IPS-15b (cell line): Measurements from ENCODE around the gene TPPP2.
"Not testable (repeated sequence)": the region's sequence is repeated elsewhere in the genome, so short reads cannot be mapped to it uniquely, and the experiment has no call there.

Source experiments
- H3K27me3 ChIP-seq: one replicate; pipeline ENCODE4 v1.6.1; 2013; ENCODE audit warnings: low read length; ENCODE audit not compliant: control insufficient read depth, insufficient read depth
- H3K36me3 ChIP-seq: one replicate; pipeline ENCODE4 v1.6.1; 2013; ENCODE audit warnings: low read length; ENCODE audit not compliant: control insufficient read depth, insufficient read depth
- H3K4me1 ChIP-seq: one replicate; pipeline ENCODE4 v1.6.1; 2013; ENCODE audit warnings: mild to moderate bottlenecking, low read length; ENCODE audit not compliant: control insufficient read depth, insufficient read depth
- H3K4me3 ChIP-seq: one replicate; pipeline ENCODE4 v1.5.1; 2013; ENCODE audit warnings: low read depth, low read length
- H3K9ac ChIP-seq: one replicate; pipeline ENCODE4 v1.6.1; 2013; ENCODE audit warnings: low read depth, mild to moderate bottlenecking, low read length
- H3K9me3 ChIP-seq: one replicate; pipeline ENCODE4 v1.6.1; 2013; ENCODE audit warnings: mild to moderate bottlenecking, low read length; ENCODE audit not compliant: control insufficient read depth, insufficient read depth

The TPPP2 gene

DNA sequence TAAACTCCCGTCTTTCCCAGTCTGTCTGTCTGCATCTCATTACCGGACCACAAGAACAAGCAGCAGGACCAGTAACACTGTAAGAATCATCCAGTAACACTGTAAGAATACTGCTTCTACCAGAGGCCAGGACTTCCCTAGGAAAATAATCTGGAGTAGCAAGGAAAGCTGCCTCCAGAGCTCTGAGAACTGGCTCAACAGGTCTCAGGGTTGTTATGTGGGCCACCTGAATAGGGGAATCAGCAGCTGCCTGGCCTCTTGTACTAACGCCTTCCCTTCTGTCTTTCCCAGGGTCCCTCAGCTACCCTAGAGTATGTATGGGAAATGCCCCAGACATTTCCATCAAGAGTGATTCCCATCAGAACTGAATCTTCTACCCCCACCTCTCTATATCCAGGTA is 31.9 kb upstream of the TPPP2 start:
- H3K9ac ChIP-seq = no peak overlapping the region
- H3K27me3 ChIP-seq = no peaks in the 10 kb centered on the region
- H3K4me1 ChIP-seq = peaks cover 5% of the 10 kb centered on the region
- no peaks in the 10 kb centered on the region for H3K9me3 ChIP-seq
- no peak overlapping the region for H3K4me3 ChIP-seq
- peaks cover 27% of the 10 kb centered on the region for H3K36me3 ChIP-seq

DNA sequence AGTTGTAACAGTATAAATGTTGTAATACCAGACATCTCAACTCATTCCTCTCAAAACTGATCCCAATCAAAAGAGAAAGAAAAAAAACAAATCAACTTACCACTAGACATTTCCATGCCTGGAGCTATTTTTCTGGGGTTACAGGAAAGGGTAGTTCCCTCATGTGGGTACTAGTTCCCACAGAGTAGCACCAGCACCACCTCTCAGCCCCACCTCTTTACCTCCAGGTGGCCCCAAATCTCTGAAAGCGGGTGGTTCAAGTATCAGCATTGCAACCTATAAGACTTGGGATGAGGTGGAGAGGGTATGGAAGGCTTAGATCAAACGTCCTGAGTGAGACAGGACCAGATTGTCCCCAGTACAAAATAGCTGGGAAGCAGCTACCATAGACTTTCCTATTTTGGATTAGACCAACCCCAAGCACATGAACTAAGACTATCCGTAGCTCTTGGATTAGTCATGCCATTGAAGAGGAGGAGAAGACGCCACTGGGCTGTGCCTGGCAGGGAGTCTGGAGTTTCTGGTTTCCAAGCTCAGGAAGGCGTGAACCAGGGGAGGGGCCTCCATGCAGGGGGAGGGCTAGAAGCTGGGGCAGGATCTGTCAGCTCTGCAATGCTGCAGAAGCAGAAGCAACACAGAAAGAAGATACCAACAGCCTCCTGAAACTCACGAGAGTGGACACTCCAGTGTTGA is 31.2 kb upstream of the TPPP2 start, which contains the start of gene SLC39A2:
TSS of gene SLC39A2 (plus strand) at position 620 of the 693 bp plus-strand sequence. CDS start 154 bp downstream, outside the sequence.
- Histone ChIP-seq H3K4me3 (no peak within 1 kb of the TSS), H3K9ac (no peak within 1 kb of the TSS), H3K36me3 (peaks cover 27% of the 10 kb centered on the region), H3K27me3 (no peaks in the 10 kb centered on the region), H3K4me1 (peaks cover 5% of the 10 kb centered on the region), H3K9me3 (no peaks in the 10 kb centered on the region)

DNA sequence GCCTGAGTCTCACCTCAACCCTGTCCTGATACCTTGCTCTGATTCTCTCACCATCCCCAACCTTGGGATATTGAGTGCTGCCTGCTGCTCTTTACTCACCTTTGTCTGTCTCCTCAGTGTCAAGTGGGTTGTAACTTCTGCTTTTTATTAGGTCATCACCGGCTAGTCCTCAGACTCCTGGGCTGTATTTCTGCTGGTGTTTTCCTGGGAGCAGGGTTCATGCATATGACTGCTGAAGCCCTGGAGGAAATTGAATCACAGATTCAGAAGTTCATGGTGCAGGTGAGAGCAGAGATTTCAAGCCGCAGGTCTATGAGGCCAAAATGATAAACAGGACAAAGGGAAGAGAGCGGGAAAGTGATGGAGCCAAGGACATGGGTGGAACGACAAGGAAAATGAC is 30.4 kb upstream of the TPPP2 start:
- H3K27me3 ChIP-seq = no peaks in the 10 kb centered on the region
- H3K4me3 ChIP-seq = no peak overlapping the region
- no peak overlapping the region for H3K9ac ChIP-seq
- peaks cover 21% of the 10 kb centered on the region for H3K36me3 ChIP-seq
- H3K9me3 ChIP-seq = no peaks in the 10 kb centered on the region
- H3K4me1 ChIP-seq = peaks cover 5% of the 10 kb centered on the region

DNA sequence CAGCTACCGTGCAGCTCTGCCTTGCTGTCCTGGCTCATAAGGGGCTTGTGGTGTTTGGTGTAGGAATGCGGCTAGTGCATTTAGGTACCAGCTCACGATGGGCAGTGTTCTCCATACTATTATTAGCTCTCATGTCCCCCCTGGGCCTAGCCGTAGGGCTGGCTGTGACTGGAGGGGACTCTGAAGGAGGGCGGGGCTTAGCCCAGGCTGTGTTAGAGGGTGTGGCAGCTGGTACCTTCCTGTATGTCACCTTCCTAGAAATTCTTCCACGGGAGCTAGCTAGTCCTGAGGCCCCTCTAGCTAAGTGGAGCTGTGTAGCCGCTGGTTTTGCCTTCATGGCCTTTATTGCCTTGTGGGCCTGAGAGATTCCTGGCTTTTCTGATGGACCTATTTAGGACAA is 28.8 kb upstream of the TPPP2 start:
- Histone ChIP-seq H3K9me3 (no peaks in the 10 kb centered on the region), H3K9ac (no peak overlapping the region), H3K27me3 (no peaks in the 10 kb centered on the region), H3K36me3 (peaks cover 6% of the 10 kb centered on the region), H3K4me3 (no peak overlapping the region), H3K4me1 (peaks cover 5% of the 10 kb centered on the region)

DNA sequence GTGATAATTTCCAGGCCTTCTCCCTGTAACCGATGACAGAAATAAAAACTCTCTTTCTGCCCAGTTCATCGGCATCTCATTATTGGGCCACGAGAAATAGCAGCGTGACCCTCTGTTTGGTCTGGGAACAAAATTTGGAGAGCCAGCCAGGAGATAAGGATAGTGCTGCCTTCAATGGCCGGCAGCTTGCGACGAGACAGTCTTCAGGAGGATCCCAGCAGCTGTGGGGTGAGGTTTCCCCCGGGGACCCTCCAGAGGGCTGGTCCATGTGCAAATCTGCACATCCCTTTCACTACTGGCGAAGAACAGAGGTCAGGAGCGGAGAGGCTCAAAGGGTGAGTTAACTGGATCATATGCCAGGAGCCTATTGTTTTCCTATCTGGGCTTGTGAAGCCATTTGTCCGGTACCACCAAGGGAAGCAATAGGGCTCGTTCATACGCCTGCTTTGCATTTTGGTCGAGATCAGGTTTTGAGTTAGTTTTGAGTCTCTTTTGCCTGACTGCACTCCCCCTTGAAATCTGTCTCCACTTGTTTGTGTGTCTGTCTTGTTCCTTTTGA is 26.1 kb upstream of the TPPP2 start:
- Histone ChIP-seq H3K9ac (no peak overlapping the region), H3K9me3 (no peaks in the 10 kb centered on the region), H3K4me3 (no peak overlapping the region), H3K4me1 (peaks cover 1% of the 10 kb centered on the region), H3K36me3 (no peaks in the 10 kb centered on the region), H3K27me3 (no peaks in the 10 kb centered on the region)

DNA sequence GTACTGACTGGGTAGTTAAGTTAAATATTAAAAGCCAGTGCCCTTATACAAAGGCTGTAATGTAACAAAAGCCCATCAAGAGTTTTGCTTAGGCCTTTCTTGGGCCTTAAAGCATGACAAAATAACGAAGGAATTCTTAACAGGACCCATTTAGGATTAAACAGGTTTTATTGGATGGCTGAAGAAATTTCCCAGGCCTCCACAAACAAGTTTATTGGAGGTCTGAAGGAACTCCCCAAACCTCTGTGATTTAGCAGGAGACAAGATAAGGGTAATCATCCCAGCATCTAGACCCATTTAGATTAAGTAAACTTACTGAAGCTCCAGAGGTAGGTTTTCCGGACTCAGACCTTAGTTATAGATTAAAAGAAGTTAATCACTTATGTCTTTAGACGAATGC is 20.3 kb upstream of the TPPP2 start:
- H3K4me3 ChIP-seq, H3K4me1 ChIP-seq, H3K36me3 ChIP-seq, H3K9me3 ChIP-seq, H3K9ac ChIP-seq, H3K27me3 ChIP-seq: not testable (repeated sequence)

DNA sequence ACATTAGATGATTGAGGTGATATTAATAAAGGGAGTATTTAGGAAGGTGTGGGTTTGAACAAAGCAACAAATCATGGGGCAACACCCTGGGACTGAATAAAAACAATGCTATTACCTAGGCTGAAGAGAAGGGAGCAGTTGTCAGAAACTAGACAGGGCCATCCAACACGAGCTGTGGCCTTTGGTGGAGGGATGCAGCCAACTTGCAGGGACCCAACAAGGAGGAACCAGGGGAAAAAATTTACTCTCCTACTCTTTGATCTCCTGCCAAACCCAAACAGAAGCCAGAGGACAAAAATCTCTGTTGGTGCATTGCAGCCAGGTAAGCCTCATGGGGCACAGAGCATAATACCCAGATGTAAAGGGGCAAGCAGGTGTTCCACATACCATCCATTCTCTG is 18.9 kb upstream of the TPPP2 start:
- Histone ChIP-seq H3K9ac (no peak overlapping the region), H3K4me1 (peaks cover 7% of the 10 kb centered on the region), H3K9me3 (no peaks in the 10 kb centered on the region), H3K4me3 (no peak overlapping the region), H3K27me3 (no peaks in the 10 kb centered on the region), H3K36me3 (no peaks in the 10 kb centered on the region)

DNA sequence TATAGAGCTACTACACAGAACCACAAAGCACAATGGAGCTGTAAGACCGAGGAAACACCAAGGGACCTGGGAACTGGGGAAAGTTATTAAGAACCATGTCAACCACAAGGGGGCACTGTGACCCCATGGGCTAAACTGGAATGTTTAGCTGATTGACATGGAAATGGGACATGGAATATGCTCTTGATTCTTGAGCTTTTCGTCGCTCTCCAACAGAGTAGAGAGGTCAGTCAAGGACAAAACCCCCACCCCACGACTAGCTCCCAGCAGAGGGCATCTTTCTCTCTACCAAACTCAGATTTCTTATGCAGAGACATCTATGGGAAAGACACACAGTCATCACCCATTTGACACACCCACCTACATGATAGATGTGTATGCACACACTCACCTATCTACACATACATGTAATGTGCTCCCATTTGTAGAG is 15.2 kb upstream of the TPPP2 start:
- Histone ChIP-seq H3K36me3 (peaks cover 2% of the 10 kb centered on the region), H3K9ac (no peak overlapping the region), H3K4me3 (no peak overlapping the region), H3K27me3 (no peaks in the 10 kb centered on the region), H3K4me1 (peaks cover 7% of the 10 kb centered on the region), H3K9me3 (no peaks in the 10 kb centered on the region)

DNA sequence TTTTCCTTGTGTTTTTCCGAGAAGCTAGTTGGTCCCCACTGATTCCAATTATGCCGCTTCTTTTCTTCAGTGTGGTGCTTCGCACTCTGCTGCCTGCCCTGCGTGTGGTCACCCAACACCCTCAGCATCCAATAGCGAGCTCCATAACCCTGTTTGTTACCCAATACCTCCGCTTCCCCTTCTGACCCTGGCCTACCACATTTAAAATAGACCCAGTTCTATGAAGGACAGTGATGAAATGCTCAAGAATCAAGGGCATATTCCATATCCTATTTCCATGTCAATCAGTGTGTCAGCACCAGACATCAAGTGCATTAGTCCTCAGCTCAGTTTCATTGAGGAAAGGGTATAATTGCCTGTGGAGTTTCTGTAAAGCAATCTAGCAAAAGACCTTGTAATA is 14.7 kb upstream of the TPPP2 start:
- Histone ChIP-seq H3K9ac (no peak overlapping the region), H3K27me3 (no peaks in the 10 kb centered on the region), H3K9me3 (no peaks in the 10 kb centered on the region), H3K4me1 (peaks cover 7% of the 10 kb centered on the region), H3K4me3 (no peak overlapping the region), H3K36me3 (peaks cover 2% of the 10 kb centered on the region)

DNA sequence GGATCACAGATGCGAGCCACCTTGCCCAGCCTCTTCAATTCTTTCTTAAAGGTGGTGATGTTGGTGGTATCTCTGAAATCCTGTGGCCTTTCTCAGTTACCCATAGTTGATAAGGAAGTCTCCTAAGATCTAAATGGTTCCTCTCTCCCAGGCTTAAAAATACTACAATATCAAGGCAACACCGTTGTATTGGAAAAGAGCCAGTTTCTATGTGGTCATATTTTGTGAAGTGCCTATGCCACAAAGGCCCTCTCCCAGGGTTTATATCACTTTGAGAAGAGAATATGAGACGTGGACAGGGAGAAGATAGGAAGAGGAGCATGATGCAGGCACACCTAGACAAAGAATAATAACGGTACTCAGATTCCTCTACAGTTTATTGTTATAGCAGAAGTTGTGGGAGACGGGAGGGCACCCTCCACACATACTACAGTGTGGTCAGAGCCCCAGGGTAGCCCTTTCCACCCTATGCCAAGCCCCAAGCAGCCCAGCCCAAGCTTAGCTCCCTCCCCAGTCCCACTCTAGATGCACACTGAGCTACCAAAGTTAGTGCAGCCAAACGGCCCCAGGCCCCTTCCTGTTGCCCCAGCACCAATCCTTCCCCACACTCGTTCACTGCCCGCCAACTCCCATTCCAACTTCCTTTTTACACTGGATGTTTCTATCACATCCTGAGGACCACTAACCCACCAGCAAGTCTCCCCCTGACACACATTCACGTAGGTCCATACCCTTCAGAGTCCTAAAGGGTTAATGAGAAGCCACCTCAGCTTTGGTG is 13.4 kb upstream of the TPPP2 start:
- no peaks in the 10 kb centered on the region for H3K9me3 ChIP-seq
- peaks cover 7% of the 10 kb centered on the region for H3K4me1 ChIP-seq
- H3K27me3 ChIP-seq = peaks cover 7% of the 10 kb centered on the region
- H3K9ac ChIP-seq = no peak overlapping the region
- no peak overlapping the region for H3K4me3 ChIP-seq
- H3K36me3 ChIP-seq = peaks cover 2% of the 10 kb centered on the region

DNA sequence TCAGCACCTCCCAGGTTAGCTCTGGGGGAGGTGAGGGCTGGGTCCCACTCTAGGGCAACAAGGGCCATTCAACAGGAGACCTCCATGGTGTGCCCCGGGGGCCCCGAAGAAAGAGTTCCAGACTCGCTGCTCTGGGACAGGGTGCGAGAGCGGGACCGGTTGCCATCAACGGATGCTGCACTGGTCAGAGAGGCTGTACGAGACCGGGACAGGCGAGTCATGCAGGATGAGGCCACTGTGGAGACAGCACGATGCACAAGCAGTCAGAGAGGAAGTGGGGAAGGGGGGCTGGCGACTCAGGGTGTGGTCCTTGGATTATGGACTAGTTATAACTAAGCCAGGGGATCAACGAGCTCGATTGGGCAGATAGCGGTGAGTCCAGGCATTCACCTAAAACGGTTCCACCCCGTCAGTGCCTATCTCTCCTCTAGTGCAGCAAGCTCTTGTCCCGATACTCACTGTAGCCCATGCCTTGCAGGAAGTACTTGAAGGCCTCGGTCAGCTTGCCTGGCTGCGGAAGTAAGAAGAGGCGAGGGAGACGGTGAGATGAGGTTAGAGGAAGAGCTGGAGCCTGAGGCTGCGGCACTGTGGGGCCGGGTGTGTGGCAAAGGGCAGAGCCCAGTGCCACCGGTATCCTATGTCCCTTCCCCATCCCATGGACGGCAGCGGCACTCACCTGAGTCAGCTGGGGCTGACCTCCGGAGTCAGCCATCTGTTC is 12.3 kb upstream of the TPPP2 start:
- Histone ChIP-seq H3K36me3 (peaks cover 3% of the 10 kb centered on the region), H3K27me3 (peaks cover 18% of the 10 kb centered on the region), H3K4me3 (no peak overlapping the region), H3K9ac (no peak overlapping the region), H3K4me1 (peaks cover 10% of the 10 kb centered on the region), H3K9me3 (no peaks in the 10 kb centered on the region)
